GM10266 (cell line): ENCODE measurements around the gene LRFN3.
"Not testable (repeated sequence)": the region's sequence is repeated elsewhere in the genome, so short reads cannot be mapped to it uniquely, and the experiment has no call there.

Source experiments
- DNase-seq: peaks from one replicate; pipeline ENCODE4 v3.0.0; 2012; ENCODE audit errors: extremely low spot score
- CTCF ChIP-seq: IDR thresholded peaks from 2 replicates; pipeline ENCODE4 v1.5.1; 2012; ENCODE audit warnings: mild to moderate bottlenecking, low read depth; ENCODE audit not compliant: control insufficient read depth, insufficient read depth; ENCODE audit errors: missing control alignments

The LRFN3 gene

GRCh38 chr19:35978832-35979365, 42.7 kb downstream of the LRFN3 start:
- no peak for DNase-seq
- no peak for TF ChIP-seq CTCF

GRCh38 chr19:35980997-35981396, 44.8 kb downstream of the LRFN3 start:
- not testable (repeated sequence) for DNase-seq

- no peak for TF ChIP-seq CTCF
These were observed 47.0 kb downstream of the LRFN3 start for GRCh38 chr19:35983177-35983576.

GRCh38 chr19:35986111-35986510, 49.9 kb downstream of the LRFN3 start:
- no peak for DNase-seq
- no peak for TF ChIP-seq CTCF

More at GRCh38 chr19:35983177-35983576, 47.0 kb downstream of the LRFN3 start:
- no peak for DNase-seq

- DNase-seq = no peak
These were observed 50.7 kb downstream of the LRFN3 start for GRCh38 chr19:35986664-35987570.

GRCh38 chr19:35987571-35987896, 51.4 kb downstream of the LRFN3 start:
- DNase-seq = no peak
- TF ChIP-seq CTCF = no peak

More at GRCh38 chr19:35986664-35987570, 50.7 kb downstream of the LRFN3 start:
- no peak for TF ChIP-seq CTCF

GRCh38 chr19:35988824-35989223, 52.6 kb downstream of the LRFN3 start:
- no peak for DNase-seq
- no peak for TF ChIP-seq CTCF
